GM10248 (cell line): ENCODE measurements around the gene SDS.

ENCODE experiments used
- CTCF ChIA-PET: fragments of 300-600 bp; sonication (Branson Sonifier 250); formaldehyde crosslinking; extraction: SDS; loops from one replicate; lab custom pipeline; 2021; ENCODE audit warnings: antibody characterized with exemption; lab: Yijun Ruan, JAX
- POLR2A ChIA-PET: fragments of 350-650 bp; sonication (Branson Sonifier 250); formaldehyde crosslinking; extraction: SDS; loops from one replicate; lab custom pipeline; 2020; ENCODE audit warnings: antibody characterized with exemption; lab: Yijun Ruan, JAX
- DNase-seq: peaks from one replicate; pipeline ENCODE4 v3.0.0; 2012; ENCODE audit errors: extremely low spot score
- CTCF ChIP-seq: IDR thresholded peaks from 2 replicates; pipeline ENCODE4 v1.5.1; 2012; ENCODE audit warnings: mild to moderate bottlenecking, low read depth; ENCODE audit errors: extremely low read depth, missing control alignments, control extremely low read depth

Gene SDS

GRCh38 chr12:113428482-113428881 is 24.8 kb upstream of the SDS start:
- POLR2A ChIA-PET, result no interaction called here

GRCh38 chr12:113427882-113428281 is 24.2 kb upstream of the SDS start:
- TF ChIP-seq CTCF, result no peak
- no peak for DNase-seq
- ChIA-PET CTCF (no interaction called here), POLR2A (no interaction called here)

More at GRCh38 chr12:113428482-113428881, 24.8 kb upstream of the SDS start:
- no peak for TF ChIP-seq CTCF
- CTCF ChIA-PET, result no interaction called here
- no peak for DNase-seq

- POLR2A ChIA-PET, result no interaction called here
- CTCF ChIA-PET, result interaction anchor here (0.7 to 2.4 kb wide), 21 partner anchors 8 to 231 kb away, joined by 3 to 18 read pairs (median 5); no protein-coding TSS in a partner anchor
- no peak for TF ChIP-seq CTCF
- DNase-seq, result peak; percentile 50
These were observed 22.3 kb upstream of the SDS start for GRCh38 chr12:113425960-113426453.

GRCh38 chr12:113424915-113425823 is 21.5 kb upstream of the SDS start:
- ChIA-PET CTCF (interaction anchor here (0.6 to 2.4 kb wide), 24 partner anchors 9 to 236 kb away, joined by 3 to 18 read pairs (median 4); no protein-coding TSS in a partner anchor), POLR2A (no interaction called here)
- DNase-seq, result peak; percentile 73
- peak; percentile 69 for TF ChIP-seq CTCF

GRCh38 chr12:113424456-113424855 is 20.8 kb upstream of the SDS start:
- POLR2A ChIA-PET, result no interaction called here
- DNase-seq, result no peak
- CTCF ChIA-PET, result interaction anchor here (0.6 to 2.4 kb wide), 14 partner anchors 10 to 235 kb away, joined by 3 to 18 read pairs (median 6); no protein-coding TSS in a partner anchor
- no peak for TF ChIP-seq CTCF

- DNase-seq, result no peak
- POLR2A ChIA-PET, result no interaction called here
- CTCF ChIA-PET, result no interaction called here
- no peak for TF ChIP-seq CTCF
These were observed 19.4 kb upstream of the SDS start for GRCh38 chr12:113422886-113423669.
